ENCODE results near the gene C9orf72. TPM values are rescaled to one million over a fixed set of nuclear protein-coding genes. Genes with fewer than 3 reads are reported as not detected.

The C9orf72 gene
- total and polyA plus RNA-seq, 9 of the 15 experiments (the other 6 are each of a cell fraction or from before 2014, with no cell fraction given): 2.3 to 7.3 (median 4.1) TPM

DNA sequence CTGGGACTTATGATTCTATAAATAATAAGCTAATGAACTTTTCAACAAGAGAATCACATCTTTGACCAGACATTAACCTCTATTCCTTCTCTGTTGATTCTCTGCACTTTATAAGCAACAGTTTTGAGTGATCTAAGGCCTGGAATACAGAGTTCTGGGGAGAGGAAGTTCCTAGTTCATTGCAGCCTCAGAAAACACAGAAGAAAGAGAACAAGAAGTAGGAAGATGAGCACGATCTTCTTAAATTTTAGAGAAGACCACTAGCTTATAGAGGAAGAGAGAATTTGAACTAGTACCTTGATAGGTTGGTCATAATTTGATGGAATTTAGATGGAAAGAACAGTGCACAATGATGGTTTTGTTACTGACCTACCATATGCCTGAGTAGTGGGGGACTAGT is 8.5 kb upstream of the C9orf72 start:
- H3K27me3 ChIP-seq (ENCODE audit: control insufficient read depth in 2 of 2, insufficient read depth in 2 of 2, low read length in 2 of 2): no peaks in the 10 kb centered on the region
- in situ Hi-C loops (cut with MboI) (no loop called here), intact Hi-C loops (cut with micrococcal nuclease) (no loop called here)
- H3K9ac ChIP-seq (ENCODE audit: insufficient read depth in 1 of 2, low read depth in 2 of 2, low read length in 2 of 2): no peak overlapping the region
- no peaks in the 10 kb centered on the region for H3K36me3 ChIP-seq (ENCODE audit: control insufficient read depth, insufficient read depth, low read length)
- TF ChIP-seq ZNF436 (CRISPR knock-in tag; IDR thresholded peaks at IDR 0.05) (no peak), TCF7L2 (IDR thresholded peaks at IDR 0.05; ENCODE audit: low read depth, low read length) (no peak)
- ATAC-seq: no peak
- H4K20me1 ChIP-seq (replicated peaks; ENCODE audit: control insufficient read depth, insufficient read depth, low read length): no peaks in the 10 kb centered on the region
- no peaks in the 10 kb centered on the region for H3K9me1 ChIP-seq (ENCODE audit: control insufficient read depth, insufficient read depth, low read length)
- H3K4me2 ChIP-seq (ENCODE audit: insufficient read depth, low read length): no peak overlapping the region
- no peak for FAIRE-seq
- H3K27ac ChIP-seq (ENCODE audit: extremely low read depth, low read depth, low read length): no peak overlapping the region
- H3K4me1 ChIP-seq (replicated peaks in 1 of 2; ENCODE audit: control insufficient read depth in 2 of 2, insufficient read depth in 2 of 2, low read length in 2 of 2): no peaks in the 10 kb centered on the region
- ChIA-PET CTCF (ENCODE audit: low intra/inter-chr PET ratio) (no interaction called here), POLR2A (no interaction called here)
- BruUV-seq (replicated peaks): no TSS peak
- H3K9me3 ChIP-seq (replicated peaks; ENCODE audit: control insufficient read depth, insufficient read depth, low read depth, low read length): no peaks in the 10 kb centered on the region
- WGBS (ENCODE audit: insufficient coverage, low coverage, missing lambda C conversion rate): 0% methylated on average over 1 of the region's 1 CpG
- no peak overlapping the region for H2AFZ ChIP-seq (ENCODE audit: low read depth, low read length)
- H3K4me3 ChIP-seq: no peak overlapping the region
- no peak for DNase-seq (ENCODE audit: extremely low read depth in 1 of 4, low spot score in 3 of 4)
- H3K79me2 ChIP-seq (ENCODE audit: control insufficient read depth, insufficient read depth, low read length): no peaks in the 10 kb centered on the region

DNA sequence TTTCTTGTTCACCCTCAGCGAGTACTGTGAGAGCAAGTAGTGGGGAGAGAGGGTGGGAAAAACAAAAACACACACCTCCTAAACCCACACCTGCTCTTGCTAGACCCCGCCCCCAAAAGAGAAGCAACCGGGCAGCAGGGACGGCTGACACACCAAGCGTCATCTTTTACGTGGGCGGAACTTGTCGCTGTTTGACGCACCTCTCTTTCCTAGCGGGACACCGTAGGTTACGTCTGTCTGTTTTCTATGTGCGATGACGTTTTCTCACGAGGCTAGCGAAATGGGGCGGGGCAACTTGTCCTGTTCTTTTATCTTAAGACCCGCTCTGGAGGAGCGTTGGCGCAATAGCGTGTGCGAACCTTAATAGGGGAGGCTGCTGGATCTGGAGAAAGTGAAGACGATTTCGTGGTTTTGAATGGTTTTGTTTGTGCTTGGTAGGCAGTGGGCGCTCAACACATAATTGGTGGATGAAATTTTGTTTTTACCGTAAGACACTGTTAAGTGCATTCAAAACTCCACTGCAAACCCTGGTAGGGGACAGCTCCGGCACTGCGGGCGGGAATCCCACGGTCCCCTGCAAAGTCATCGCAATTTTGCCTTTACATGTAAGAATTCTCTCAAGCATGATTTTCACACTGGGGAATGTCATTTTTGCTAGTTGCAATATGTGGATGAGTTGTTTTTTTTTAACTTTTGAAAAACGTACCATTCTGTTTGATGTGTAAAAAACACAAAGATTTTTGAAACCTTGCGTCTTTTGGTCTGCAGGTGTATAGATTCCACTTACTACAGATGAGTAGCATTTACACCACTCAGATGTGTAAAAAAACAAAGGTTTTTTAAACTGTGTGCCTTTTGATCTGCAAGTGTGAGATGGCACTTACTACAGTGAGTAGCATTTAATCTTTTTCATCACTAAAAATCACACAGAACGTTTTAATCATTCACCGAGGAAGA is 631 bp upstream of the C9orf72 start:
- ATAC-seq (peak; percentile 87), FAIRE-seq (peak; percentile 88), DNase-seq (ENCODE audit: extremely low read depth in 1 of 4, low spot score in 3 of 4) (peak; percentile 56 to 92 (median 67))
- peak overlapping the region; percentile 72 for H3K4me2 ChIP-seq (ENCODE audit: insufficient read depth, low read length)
- peak overlapping the region; percentile 79 for H3K27ac ChIP-seq (ENCODE audit: extremely low read depth, low read depth, low read length)
- peak overlapping the region; percentile 50 for H3K4me3 ChIP-seq
- peak overlapping the region; percentile 65 to 71; a peak in 3 of 4 replicates for H3K9ac ChIP-seq (ENCODE audit: insufficient read depth in 1 of 2, low read depth in 2 of 2, low read length in 2 of 2)
- no peaks in the 10 kb centered on the region for H3K9me1 ChIP-seq (ENCODE audit: control insufficient read depth, insufficient read depth, low read length)
- BruUV-seq (replicated peaks): TSS peak; percentile 90
- no peaks in the 10 kb centered on the region for H3K79me2 ChIP-seq (ENCODE audit: control insufficient read depth, insufficient read depth, low read length)
- H3K9me3 ChIP-seq (replicated peaks; ENCODE audit: control insufficient read depth, insufficient read depth, low read depth, low read length): no peaks in the 10 kb centered on the region
- intact Hi-C loops (cut with micrococcal nuclease): no loop called here
- no peaks in the 10 kb centered on the region for H3K27me3 ChIP-seq (ENCODE audit: control insufficient read depth in 2 of 2, insufficient read depth in 2 of 2, low read length in 2 of 2)
- H3K4me1 ChIP-seq (replicated peaks in 1 of 2; ENCODE audit: control insufficient read depth in 2 of 2, insufficient read depth in 2 of 2, low read length in 2 of 2): no peaks in the 10 kb centered on the region; a peak in 1 of 5 replicates
- H3K36me3 ChIP-seq (ENCODE audit: control insufficient read depth, insufficient read depth, low read length): no peaks in the 10 kb centered on the region
- ChIA-PET CTCF (ENCODE audit: low intra/inter-chr PET ratio) (no interaction called here), POLR2A (no interaction called here)
- 2% methylated on average over 7 of the region's 35 CpGs for WGBS (ENCODE audit: insufficient coverage, low coverage, missing lambda C conversion rate)
- H2AFZ ChIP-seq (ENCODE audit: low read depth, low read length): peak overlapping the region; percentile 88
- H4K20me1 ChIP-seq (replicated peaks; ENCODE audit: control insufficient read depth, insufficient read depth, low read length): no peaks in the 10 kb centered on the region
- in situ Hi-C loops (cut with MboI): no loop called here
- TF ChIP-seq, protein P1, sequence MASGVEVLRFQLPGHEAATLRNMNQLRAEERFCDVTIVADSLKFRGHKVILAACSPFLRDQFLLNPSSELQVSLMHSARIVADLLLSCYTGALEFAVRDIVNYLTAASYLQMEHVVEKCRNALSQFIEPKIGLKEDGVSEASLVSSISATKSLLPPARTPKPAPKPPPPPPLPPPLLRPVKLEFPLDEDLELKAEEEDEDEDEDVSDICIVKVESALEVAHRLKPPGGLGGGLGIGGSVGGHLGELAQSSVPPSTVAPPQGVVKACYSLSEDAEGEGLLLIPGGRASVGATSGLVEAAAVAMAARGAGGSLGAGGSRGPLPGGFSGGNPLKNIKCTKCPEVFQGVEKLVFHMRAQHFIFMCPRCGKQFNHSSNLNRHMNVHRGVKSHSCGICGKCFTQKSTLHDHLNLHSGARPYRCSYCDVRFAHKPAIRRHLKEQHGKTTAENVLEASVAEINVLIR (CRISPR knock-in tag; IDR thresholded peaks at IDR 0.05): peak; percentile 79
- TF ChIP-seq TCFL5 (CRISPR knock-in tag; conservative IDR thresholded peaks at IDR 0.05) (no peak), FIP1L1 (IDR thresholded peaks at IDR 0.05; ENCODE audit: low read depth, low read length, poor library complexity, severe bottlenecking) (no peak), POLR2A (conservative IDR thresholded peaks at IDR 0.05) (peak; percentile 58), ZBTB5 (IDR thresholded peaks at IDR 0.05) (no peak), FOSL1 (tag; conservative IDR thresholded peaks at IDR 0.05) (peak; percentile 53)
- TF ChIP-seq, protein P2, sequence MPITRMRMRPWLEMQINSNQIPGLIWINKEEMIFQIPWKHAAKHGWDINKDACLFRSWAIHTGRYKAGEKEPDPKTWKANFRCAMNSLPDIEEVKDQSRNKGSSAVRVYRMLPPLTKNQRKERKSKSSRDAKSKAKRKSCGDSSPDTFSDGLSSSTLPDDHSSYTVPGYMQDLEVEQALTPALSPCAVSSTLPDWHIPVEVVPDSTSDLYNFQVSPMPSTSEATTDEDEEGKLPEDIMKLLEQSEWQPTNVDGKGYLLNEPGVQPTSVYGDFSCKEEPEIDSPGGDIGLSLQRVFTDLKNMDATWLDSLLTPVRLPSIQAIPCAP (CRISPR knock-in tag; IDR thresholded peaks at IDR 0.05; ENCODE audit: borderline replicate concordance): no peak

Data from K562 (cell line).